ENCODE data around the gene MYH11.
"Not testable (repeated sequence)": the region's sequence is repeated elsewhere in the genome, so short reads cannot be mapped to it uniquely, and the experiment has no call there.

MYH11 gene

GRCh38 chr16:15739950-15740349, 116.9 kb downstream of the MYH11 start:
- H3K4me3 ChIP-seq (ENCODE audit: low read length), result no peak overlapping the region
- no peak for TF ChIP-seq CTCF (conservative IDR thresholded peaks at IDR 0.05; ENCODE audit: low read length)
- no peak for DNase-seq (ENCODE audit: low read depth)

- no peak for TF ChIP-seq CTCF (conservative IDR thresholded peaks at IDR 0.05; ENCODE audit: low read length)
- no peak overlapping the region for H3K4me3 ChIP-seq (ENCODE audit: low read length)
- no peak for DNase-seq (ENCODE audit: low read depth)
Observed at GRCh38 chr16:15739464-15739863, 117.4 kb downstream of the MYH11 start.

GRCh38 chr16:15737140-15737644, 119.6 kb downstream of the MYH11 start:
- DNase-seq (ENCODE audit: low read depth), result no peak
- TF ChIP-seq CTCF (conservative IDR thresholded peaks at IDR 0.05; ENCODE audit: low read length), result no peak
- no peak overlapping the region for H3K4me3 ChIP-seq (ENCODE audit: low read length)

GRCh38 chr16:15736529-15736928, 120.3 kb downstream of the MYH11 start:
- DNase-seq (ENCODE audit: low read depth), result no peak
- TF ChIP-seq CTCF (conservative IDR thresholded peaks at IDR 0.05; ENCODE audit: low read length), result no peak

GRCh38 chr16:15735610-15736009, 121.2 kb downstream of the MYH11 start:
- H3K4me3 ChIP-seq (ENCODE audit: low read length), result no peak overlapping the region
- no peak for DNase-seq (ENCODE audit: low read depth)
- TF ChIP-seq CTCF (conservative IDR thresholded peaks at IDR 0.05; ENCODE audit: low read length), result no peak

More at GRCh38 chr16:15736529-15736928, 120.3 kb downstream of the MYH11 start:
- H3K4me3 ChIP-seq (ENCODE audit: low read length), result no peak overlapping the region

- TF ChIP-seq CTCF (conservative IDR thresholded peaks at IDR 0.05; ENCODE audit: low read length), result no peak
- DNase-seq (ENCODE audit: low read depth), result no peak
- H3K4me3 ChIP-seq (ENCODE audit: low read length), result no peak overlapping the region
Observed at GRCh38 chr16:15732416-15732815, 124.4 kb downstream of the MYH11 start.

DNA sequence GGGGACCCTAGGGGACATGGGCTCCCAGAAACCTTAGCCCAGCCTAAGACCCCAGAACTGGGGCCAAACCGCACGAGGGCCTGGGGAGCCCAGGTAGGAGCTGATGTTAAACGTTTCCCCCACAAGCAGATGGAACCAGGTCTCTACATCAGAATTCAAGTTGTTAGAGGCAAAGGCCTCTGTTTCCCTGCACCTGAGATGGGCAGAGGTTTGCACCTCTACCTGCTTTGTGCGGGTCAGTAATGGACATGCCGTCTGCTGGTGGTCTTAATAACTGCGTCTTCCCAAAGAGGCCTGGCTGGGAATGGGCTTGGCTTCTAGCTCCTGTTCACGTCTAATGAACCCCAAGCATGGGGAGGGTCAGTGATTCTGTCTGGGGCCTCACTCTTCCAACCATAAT, 127.7 kb downstream of the MYH11 start:
- H3K4me3 ChIP-seq (ENCODE audit: low read length), result no peak overlapping the region
- no peak for DNase-seq (ENCODE audit: low read depth)
- no peak for TF ChIP-seq CTCF (conservative IDR thresholded peaks at IDR 0.05; ENCODE audit: low read length)

GRCh38 chr16:15727697-15728096, 129.1 kb downstream of the MYH11 start:
- not testable (repeated sequence) for DNase-seq (ENCODE audit: low read depth)

More at GRCh38 chr16:15727697-15728096, 129.1 kb downstream of the MYH11 start:
- not testable (repeated sequence) for H3K4me3 ChIP-seq (ENCODE audit: low read length)

All from AG10803 (cell line).